Esophagus squamous epithelium (tissue), 5 donors: ENCODE data around the gene THRA. TPM values are rescaled to one million over a fixed set of nuclear protein-coding genes. Genes with fewer than 3 reads are reported as not detected.

Experiments
- DNase-seq: peaks from one replicate; lab custom pipeline; 2025; lab: John Stamatoyannopoulos, UW
- H3K27ac ChIP-seq, 4 donors: fragments of 200-600 bp; sonication (generic); one replicate each; pipeline ENCODE4 v1.5.1; 2016 to 2019; ENCODE audit warnings: mild to moderate bottlenecking in 1 of 4
- H3K27me3 ChIP-seq, 4 donors: fragments of 200-600 bp; sonication (generic); 1 replicate in 3 of 4; 2 replicates in 1 of 4; pipeline versions ENCODE4 v1.5.1 to v1.6.0; 2017 to 2021; ENCODE audit warnings: antibody characterized with exemption in 1 of 4
- H3K36me3 ChIP-seq, 3 donors: fragments of 200-600 bp; sonication (generic); one replicate each; pipeline ENCODE4 v1.5.1; 2016 to 2019
- H3K4me1 ChIP-seq, 3 donors: fragments of 200-600 bp; sonication (generic); one replicate each; pipeline ENCODE4 v1.5.1; 2017 to 2019
- H3K4me3 ChIP-seq, 4 donors: fragments of 200-600 bp; sonication (generic); 1 replicate in 3 of 4; 2 replicates in 1 of 4; pipeline ENCODE4 v1.5.1; 2016 to 2019; ENCODE audit warnings: mild to moderate bottlenecking in 2 of 4, moderate library complexity in 1 of 4
- H3K9me3 ChIP-seq, 3 donors: fragments of 200-600 bp; sonication (generic); one replicate each; pipeline ENCODE4 v1.5.1; 2016 to 2019
- POLR2A ChIP-seq, 4 donors: fragments of 450-650 bp; IDR thresholded peaks; one replicate each; pipeline ENCODE4 v1.6.1; 2017; ENCODE audit warnings: antibody characterized with exemption in 4 of 4, mild to moderate bottlenecking in 4 of 4, moderate library complexity in 3 of 4
- WGBS, 2 donors: methylation state at CpG; one replicate each; pipeline ENCODE4 v1.1.5; 2018; 5-methylcytosine and 5-hydroxymethylcytosine counted together
- intact Hi-C: fragments of 100-400 bp; cut with DNase I; formaldehyde crosslinking; loops from one replicate; pipeline ENCODE4 v1.15.0; 2022
- total RNA-seq, 4 donors: library from RNA; depleted of rRNA; stranded (reverse); fragments of >200 nt; gene quantifications; one replicate each; pipeline ENCODE4 v1.1.0, GENCODE V29; 2016
- TF ChIP-seq, protein P1 (sequence below), 6 experiments: fragments of 450-650 bp in 4 of 6; fragments of 200-600 bp in 2 of 6; sonication (generic) in 2 of 6; IDR thresholded peaks; one replicate each; pipeline ENCODE4 v1.5.1; 2016 to 2019; ENCODE audit warnings: antibody characterized with exemption in 6 of 6, mild to moderate bottlenecking in 4 of 6, moderate library complexity in 4 of 6
- donor health status: DM: yes; HTN: yes; CAD: no.

Gene THRA
- total RNA-seq, 4 donors from 2014 or later: 4.2 to 27.1 (median 13.4) TPM

DNA sequence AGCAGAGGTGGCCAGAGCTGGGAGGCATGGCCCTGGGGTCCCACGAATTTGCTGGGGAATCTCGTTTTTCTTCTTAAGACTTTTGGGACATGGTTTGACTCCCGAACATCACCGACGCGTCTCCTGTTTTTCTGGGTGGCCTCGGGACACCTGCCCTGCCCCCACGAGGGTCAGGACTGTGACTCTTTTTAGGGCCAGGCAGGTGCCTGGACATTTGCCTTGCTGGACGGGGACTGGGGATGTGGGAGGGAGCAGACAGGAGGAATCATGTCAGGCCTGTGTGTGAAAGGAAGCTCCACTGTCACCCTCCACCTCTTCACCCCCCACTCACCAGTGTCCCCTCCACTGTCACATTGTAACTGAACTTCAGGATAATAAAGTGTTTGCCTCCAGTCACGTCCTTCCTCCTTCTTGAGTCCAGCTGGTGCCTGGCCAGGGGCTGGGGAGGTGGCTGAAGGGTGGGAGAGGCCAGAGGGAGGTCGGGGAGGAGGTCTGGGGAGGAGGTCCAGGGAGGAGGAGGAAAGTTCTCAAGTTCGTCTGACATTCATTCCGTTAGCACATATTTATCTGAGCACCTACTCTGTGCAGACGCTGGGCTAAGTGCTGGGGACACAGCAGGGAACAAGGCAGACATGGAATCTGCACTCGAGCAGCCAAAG, 45.2 kb upstream of the THRA start:
- intact Hi-C loops: loop anchor here (10.0 kb wide), 2 partner anchors 67 to 147 kb away; no protein-coding TSS in a partner anchor
- Histone ChIP-seq H3K9me3 (no peaks in the 10 kb centered on the region), H3K4me3 (no peak overlapping the region), H3K36me3 (peaks cover 5 to 47% (median 15%) of the 10 kb centered on the region in 3 donors), H3K27me3 (no peaks in the 10 kb centered on the region), H3K27ac (peak overlapping the region in 2 of 4 donors; percentile 67 to 80), H3K4me1 (peaks cover 21 to 84% (median 62%) of the 10 kb centered on the region in 3 donors)
- DNase-seq: no peak
- TF ChIP-seq POLR2A (IDR thresholded peaks at IDR 0.05): no peak
- TF ChIP-seq, protein P1, sequence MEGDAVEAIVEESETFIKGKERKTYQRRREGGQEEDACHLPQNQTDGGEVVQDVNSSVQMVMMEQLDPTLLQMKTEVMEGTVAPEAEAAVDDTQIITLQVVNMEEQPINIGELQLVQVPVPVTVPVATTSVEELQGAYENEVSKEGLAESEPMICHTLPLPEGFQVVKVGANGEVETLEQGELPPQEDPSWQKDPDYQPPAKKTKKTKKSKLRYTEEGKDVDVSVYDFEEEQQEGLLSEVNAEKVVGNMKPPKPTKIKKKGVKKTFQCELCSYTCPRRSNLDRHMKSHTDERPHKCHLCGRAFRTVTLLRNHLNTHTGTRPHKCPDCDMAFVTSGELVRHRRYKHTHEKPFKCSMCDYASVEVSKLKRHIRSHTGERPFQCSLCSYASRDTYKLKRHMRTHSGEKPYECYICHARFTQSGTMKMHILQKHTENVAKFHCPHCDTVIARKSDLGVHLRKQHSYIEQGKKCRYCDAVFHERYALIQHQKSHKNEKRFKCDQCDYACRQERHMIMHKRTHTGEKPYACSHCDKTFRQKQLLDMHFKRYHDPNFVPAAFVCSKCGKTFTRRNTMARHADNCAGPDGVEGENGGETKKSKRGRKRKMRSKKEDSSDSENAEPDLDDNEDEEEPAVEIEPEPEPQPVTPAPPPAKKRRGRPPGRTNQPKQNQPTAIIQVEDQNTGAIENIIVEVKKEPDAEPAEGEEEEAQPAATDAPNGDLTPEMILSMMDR (IDR thresholded peaks at IDR 0.05): no peak
- 41 to 54% methylated on average over 8 to 14 of the region's 15 CpGs for WGBS, 2 donors

DNA sequence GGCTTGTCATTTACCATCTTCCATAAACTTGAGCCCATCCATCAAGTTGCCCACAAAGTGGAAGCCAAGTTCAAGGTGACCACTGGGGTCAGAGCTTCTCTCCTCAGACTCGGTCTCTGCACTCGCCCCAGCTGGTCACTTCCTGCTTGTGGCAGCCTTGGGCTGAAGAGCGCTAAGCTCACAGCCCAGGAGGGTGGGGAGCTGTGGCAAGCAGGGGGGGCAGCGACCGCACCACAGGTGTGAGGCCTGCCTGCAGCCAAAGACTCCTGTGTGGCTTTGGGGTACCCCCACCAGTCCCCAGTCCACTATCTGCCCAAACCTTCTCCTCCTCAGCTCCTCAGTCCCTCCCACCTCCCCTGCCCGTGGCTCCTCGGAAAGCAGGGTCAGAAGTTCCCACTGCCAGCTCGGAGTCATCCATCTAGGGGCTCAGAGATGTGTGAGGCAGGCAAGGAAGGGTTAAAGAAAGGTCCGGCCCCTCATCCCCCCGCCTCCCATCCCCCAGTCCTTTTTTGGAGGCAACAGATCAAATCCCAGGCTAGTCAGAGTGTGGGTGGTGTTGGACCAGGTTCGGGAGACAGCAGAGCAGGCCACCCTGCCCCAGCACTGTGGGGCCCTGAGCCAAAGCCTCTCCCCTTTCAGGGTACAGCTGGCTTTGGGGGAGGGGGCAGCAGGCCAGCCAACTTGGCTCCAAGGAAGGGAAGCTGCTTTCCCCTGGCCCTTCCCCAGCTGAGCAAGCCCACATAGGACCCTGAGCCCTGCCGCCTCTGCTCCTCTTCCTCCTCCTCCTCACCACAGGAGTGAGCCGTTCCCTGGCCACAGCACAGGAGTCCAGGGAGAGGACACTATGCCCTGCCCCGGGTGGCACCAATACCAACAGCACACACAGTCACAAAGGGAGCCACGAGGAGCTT, 44.3 kb upstream of the THRA start:
- intact Hi-C loops: loop anchor here (10.0 kb wide), 2 partner anchors 66 to 146 kb away; no protein-coding TSS in a partner anchor
- H3K27ac ChIP-seq: peak overlapping the region in 3 of 4 donors; percentile 57 to 80 (median 67)
- WGBS, 2 donors: 38 to 46% methylated on average over 7 to 9 of the region's 15 CpGs
- TF ChIP-seq, protein P1 (IDR thresholded peaks at IDR 0.05): no peak
- TF ChIP-seq POLR2A (IDR thresholded peaks at IDR 0.05): no peak
- peaks cover 9 to 56% (median 21%) of the 10 kb centered on the region in 3 donors for H3K36me3 ChIP-seq
- no peak overlapping the region for H3K4me3 ChIP-seq
- DNase-seq: no peak
- H3K9me3 ChIP-seq: no peaks in the 10 kb centered on the region
- peaks cover 22 to 91% (median 71%) of the 10 kb centered on the region in 3 donors for H3K4me1 ChIP-seq
- H3K27me3 ChIP-seq: no peaks in the 10 kb centered on the region

DNA sequence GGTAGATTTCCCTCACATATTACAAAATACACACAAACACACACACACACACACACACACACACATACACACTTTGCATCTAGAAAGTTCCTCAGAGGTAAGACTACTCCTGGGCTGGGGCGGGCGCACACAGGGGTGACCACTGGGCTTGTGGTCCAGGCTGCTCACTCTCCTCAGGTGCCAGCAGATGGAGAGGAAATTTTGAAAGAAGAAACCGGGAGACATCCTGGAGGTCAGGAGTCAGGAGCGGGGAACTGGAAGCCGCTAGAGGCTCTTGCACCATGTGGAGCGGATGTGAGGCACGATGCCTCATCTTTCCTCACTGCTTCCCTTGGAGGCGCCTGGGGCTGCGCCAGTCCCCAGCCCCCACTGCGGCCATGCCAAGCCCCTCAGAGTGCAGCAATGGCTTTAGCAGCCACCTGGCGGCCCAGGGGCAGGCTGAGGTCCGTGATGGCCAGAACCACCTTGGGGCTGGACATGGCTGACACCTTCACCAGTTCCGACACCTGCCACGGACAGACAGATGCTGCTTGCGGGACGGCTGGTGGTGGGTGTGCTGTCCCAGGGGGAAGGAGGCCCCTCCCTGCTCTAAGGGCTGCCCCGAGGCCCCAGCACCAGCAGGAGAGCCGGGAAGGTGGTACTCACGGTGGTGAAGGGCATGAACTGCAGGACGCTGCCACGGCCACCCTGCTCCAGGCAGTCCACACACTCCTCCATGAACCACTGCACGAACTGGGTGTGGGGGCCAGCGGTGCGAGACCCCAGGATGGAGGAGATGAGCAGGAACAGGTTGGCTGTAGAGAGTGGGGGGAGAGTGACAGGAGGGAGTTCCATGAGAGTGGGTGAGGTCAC, 43.4 kb upstream of the THRA start:
- TF ChIP-seq, protein P1 (IDR thresholded peaks at IDR 0.05): peak in 1 of 6 experiments; percentile 6
- no peak for TF ChIP-seq POLR2A (IDR thresholded peaks at IDR 0.05)
- Histone ChIP-seq H3K27me3 (no peaks in the 10 kb centered on the region), H3K36me3 (peaks cover 9 to 65% (median 21%) of the 10 kb centered on the region in 3 donors), H3K27ac (peak overlapping the region in 3 of 4 donors; percentile 57 to 80 (median 67)), H3K9me3 (no peaks in the 10 kb centered on the region), H3K4me3 (no peak overlapping the region), H3K4me1 (peaks cover 17 to 91% (median 71%) of the 10 kb centered on the region in 3 donors)
- 71 to 74% methylated on average over 9 to 10 of the region's 24 CpGs for WGBS, 2 donors
- intact Hi-C loops: loop anchor here (10.0 kb wide), 2 partner anchors 65 to 145 kb away; no protein-coding TSS in a partner anchor
- no peak for DNase-seq

DNA sequence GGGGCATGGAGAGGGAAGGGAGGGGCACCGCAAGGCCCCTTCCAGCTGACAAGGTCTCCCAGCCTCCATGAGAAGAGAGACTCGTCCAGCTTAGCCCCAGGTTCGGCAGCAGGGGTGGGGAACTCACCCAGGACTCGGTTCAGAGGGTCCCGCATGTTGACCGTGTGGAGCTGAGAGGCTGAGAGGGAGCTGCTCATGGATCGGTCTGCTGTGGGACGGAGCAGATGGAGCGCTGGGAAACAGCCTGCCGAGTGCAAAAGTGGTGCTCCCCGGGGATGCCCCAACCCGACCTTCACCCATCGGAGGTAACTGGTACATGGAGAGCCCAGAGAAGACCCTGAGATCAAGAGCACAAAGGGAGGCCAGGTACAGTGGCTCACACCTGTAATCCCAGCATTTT, 42.6 kb upstream of the THRA start:
- intact Hi-C loops: no loop called here
- Histone ChIP-seq H3K4me3 (no peak overlapping the region), H3K9me3 (no peaks in the 10 kb centered on the region), H3K27ac (peak overlapping the region in 1 of 4 donors; percentile 77), H3K27me3 (no peaks in the 10 kb centered on the region), H3K36me3 (peaks cover 9 to 73% (median 21%) of the 10 kb centered on the region in 3 donors), H3K4me1 (peaks cover 13 to 91% (median 64%) of the 10 kb centered on the region in 3 donors)
- WGBS, 2 donors: 97 to 98% methylated on average over 10 to 11 of the region's 13 CpGs
- DNase-seq: no peak
- TF ChIP-seq, protein P1 (IDR thresholded peaks at IDR 0.05): no peak
- no peak for TF ChIP-seq POLR2A (IDR thresholded peaks at IDR 0.05)
